Brain pericyte (primary cell): ENCODE data around the gene GUCA2B.

Source experiments
- DNase-seq: peaks from one replicate; pipeline ENCODE4 v3.0.0-alpha.2; 2012; ENCODE audit warnings: low read depth, low spot score

Gene GUCA2B

DNA sequence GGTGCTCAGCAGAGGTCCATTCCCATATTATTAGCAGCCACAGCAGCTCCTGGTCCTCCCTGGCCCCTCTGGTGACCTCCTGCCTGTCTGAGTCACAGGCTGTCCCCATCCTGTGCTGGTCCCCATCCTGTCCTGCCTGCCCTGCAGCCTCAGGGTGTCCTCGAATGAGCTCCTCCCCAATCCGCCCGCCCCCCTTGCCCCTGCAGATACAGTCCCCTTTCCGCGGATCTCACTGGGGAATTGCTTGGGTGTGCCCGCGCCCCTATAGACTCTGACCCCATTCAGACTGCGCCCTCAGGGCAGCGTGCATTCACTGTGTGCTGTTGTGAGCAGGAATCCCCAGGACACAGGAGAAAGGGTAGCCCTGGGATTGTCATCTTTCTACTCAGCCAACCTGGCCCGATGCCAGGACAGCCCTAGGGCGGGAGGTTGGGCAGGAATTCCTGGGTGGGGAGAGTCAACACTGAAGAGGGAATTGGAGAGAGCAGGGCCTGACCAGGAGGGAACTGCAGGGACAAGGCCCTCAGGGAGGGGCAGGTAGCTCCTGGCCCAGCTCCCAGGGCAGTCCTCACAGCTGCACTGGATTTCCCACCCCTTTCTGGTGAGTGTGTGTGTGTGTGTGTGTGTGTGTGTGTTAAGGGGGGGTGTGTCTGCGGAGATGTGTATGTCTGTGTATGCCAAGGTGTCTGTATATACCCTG, 12.5 kb downstream of the GUCA2B start:
- no peak for DNase-seq

DNA sequence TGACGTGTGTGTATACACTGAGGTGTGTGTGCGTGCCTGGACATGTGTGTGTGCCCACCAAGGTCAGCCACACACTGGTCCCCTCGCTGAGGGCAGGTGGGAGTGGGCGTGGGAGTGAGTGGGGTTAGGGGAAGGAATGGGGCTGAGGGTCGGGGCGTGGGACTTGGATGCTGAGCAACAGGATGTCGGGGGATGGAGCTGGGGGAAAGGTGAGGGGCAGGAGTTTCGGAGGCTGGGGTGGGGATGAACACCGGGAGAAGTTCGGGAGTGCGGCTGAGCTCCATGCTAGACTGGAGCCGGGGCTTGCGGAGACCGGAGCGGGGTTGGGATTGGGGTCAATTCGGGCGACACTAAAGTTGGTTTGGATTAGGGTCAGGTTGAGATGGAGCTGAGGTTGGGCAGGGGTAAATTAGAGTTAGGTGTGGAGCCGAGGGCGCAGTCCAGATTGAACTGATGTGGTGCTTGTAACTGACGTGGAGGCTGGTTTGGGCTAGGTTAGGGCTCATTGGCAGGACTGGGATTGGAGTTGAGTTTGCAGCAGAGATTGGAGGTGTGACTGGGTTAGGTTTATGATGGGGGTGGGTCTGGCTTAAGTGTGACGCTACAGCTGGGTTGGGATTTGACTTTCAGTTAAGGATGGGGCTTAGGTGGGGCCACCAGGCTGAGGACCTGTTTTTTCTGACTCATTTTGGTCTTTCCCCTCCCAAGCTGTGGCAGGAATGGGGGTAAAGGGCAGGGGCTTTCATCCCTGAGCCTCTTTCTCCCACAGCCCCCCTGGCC, 14.6 kb downstream of the GUCA2B start:
- DNase-seq: no peak

GRCh38 chr1:42168391-42168670, 15.1 kb downstream of the GUCA2B start:
- no peak for DNase-seq

DNA sequence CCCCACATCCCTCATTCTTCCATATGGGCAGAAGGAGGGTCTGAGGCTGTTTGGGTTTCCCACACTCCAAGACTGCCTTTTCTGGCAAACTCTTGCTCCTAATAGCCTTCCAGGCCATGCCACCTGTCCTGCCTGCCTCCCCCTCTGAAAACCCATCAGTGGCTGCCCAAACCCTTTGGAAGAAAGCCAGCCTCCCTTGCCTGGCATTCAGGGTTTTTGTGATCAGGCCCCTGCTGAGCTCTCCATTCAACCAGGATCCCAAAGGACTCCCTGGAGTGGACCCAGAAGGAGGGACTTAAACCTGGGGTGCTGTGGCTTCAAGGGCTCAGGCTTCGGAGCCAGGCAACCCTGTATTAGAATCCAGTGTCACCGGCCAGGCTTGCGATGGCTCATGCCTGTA, 15.6 kb downstream of the GUCA2B start:
- DNase-seq: no peak

DNA sequence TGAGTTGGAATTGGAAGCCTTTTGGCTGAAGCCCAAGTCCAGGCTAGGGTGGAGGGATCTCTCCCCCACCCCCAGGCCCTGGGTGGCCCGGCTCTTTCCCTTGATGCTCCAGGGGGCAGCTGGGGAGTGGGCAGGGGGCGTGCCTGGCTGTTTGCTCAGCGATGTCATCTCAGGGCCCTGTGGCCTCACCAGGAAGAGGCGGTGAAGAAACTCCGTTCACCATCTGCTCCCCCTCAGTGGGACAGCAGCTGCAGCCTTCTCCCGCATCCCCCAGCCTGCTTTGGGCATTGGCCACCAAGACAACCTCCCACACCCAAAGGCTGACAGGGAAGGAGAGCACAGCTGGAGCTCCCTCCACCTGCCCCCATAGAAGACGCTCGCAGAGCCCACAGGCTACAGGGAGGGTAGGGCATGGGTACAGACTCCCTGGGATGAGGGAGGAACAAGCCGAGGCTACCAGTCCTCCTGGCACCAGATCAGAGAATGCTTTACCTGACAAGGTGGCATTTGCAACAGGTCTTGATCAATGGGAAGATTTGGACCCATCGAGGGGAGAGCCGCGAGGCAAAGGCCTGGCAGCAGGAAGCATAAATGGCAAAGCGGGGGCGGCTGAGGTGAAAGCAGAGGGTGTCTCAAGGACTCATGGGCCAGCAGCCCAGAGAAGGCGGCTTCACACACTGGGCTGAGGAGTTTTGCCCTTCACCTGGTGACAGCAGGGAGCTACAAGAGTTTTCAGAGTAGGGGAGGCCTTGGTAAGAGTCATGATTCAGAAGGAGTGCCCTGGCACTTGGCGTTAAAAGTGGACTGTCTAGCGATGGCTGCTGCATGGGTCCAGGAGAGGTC, 17.8 kb downstream of the GUCA2B start:
- DNase-seq: no peak

- no peak for DNase-seq
Measured at GRCh38 chr1:42171679-42172266, 18.6 kb downstream of the GUCA2B start.

- no peak for DNase-seq
Measured at GRCh38 chr1:42172381-42173133, 19.3 kb downstream of the GUCA2B start.

- DNase-seq: no peak
Measured at GRCh38 chr1:42173155-42173933, 20.1 kb downstream of the GUCA2B start.

DNA sequence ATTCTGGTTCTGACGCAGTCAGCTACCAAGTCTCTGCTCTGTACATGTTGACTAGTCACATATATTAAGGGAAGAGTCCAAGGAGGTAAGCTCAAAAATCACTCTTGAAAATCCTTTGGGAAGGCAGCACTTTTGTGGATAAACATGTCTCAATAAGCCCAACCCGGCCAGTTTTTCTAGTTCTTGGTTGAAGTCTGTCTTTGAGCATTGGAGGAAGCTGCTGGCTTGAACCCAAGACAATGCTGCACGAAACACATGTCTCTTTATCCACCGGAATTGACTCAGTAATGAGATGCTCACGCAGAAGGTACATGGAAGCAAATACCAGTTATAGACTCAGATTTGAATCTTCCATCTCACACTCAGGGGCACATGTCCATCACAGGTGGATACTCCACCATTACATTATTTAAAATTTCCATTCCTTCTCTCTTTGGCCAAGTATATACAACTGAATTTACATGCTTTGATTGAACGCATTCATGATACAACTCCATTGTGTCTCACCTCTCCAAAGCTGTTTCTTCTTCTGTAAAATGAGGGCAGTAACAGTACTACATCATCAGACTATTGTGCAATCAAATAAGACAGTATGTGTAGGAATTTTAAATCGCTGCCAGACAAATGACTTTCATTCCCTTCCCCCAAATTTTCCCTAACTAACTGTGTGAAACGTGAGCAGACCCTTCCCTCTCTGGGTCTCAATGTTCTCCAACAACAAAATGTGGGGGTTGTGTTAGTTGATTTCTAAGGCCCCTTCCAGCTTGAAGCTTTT, 20.9 kb downstream of the GUCA2B start:
- DNase-seq: no peak

DNA sequence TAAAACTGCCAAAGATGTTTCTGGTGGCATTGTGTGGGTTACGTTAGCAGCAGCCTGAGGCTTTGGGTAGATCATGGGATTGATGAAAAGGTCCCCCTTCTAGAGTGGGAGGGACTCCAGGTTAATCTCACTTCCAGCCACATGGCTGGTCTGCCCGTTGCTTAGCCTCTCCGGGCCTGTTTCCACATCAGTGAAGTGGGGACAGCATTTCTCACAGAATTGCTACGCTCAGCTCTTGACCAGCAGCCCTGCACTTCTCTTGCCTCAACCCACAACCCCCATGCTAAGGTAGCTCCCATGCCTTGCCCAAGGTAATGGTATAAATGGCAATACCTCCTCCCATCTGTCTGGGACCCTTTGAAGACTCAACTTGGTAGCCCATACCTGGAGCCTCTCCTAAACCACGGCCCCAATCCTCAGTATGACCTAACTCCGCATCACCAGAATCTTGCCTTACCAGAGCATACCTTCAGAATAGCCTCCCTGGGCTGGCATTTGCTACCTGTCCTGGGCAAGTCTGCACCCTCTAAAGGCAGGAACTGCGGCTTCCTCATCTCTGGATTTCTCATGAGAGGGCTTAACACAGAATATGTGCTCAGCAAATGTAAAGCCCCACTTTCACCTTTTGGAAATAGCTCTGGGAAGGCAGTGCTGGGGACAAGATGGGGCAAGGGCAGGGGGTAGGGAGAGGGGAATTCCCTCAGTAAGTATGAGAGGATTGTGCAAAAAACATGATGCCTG, 22.3 kb downstream of the GUCA2B start:
- DNase-seq: no peak

- DNase-seq: no peak
Measured at GRCh38 chr1:42176902-42177519, 23.8 kb downstream of the GUCA2B start.

- no peak for DNase-seq
Measured at GRCh38 chr1:42177541-42177981, 24.4 kb downstream of the GUCA2B start.

- no peak for DNase-seq
Measured at GRCh38 chr1:42178249-42178648, 25.0 kb downstream of the GUCA2B start.

DNA sequence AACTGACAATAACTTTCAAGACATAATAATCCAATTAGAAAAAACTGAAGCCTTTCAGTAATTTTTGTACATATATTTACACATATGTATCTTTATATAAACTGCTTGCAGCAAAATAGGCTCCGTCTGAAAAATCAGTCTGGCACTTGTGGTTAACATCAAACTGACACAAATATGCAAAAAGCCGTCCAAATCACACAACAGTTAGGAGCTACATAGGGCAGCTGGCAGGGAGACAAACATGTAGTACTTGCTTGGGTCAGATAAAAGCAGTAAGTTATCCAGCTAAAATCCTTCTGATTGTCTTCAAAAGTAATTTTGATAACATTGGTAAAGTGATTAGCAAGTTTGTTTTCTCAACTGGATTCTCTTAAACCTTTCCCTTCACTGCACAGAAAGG, 26.1 kb downstream of the GUCA2B start:
- no peak for DNase-seq

GRCh38 chr1:42179900-42180329, 26.7 kb downstream of the GUCA2B start:
- no peak for DNase-seq

GRCh38 chr1:42181687-42182086, 28.5 kb downstream of the GUCA2B start:
- DNase-seq: no peak

GRCh38 chr1:42183210-42183956, 30.2 kb downstream of the GUCA2B start:
- no peak for DNase-seq

DNA sequence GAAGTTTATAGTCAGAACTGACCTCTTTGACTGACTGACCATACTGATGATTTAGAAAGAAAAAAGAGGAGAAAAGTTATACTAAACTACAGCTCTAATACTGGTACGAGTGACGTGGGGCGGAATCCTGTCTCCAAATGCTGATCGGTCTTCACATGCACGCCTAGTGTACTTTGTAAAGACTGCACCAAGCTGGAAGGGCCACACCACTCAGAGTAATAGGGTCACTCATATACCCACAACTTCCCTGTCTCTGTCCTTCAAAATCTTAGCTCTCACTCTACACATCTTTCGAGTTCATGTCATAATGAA, 30.7 kb downstream of the GUCA2B start:
- no peak for DNase-seq
